Activated B cell treated with CpG ODN at 0.5 μM for 24 hours (primary cell): ENCODE data around the gene ALK. TPM values are rescaled to one million over a fixed set of nuclear protein-coding genes. Genes with fewer than 3 reads are reported as not detected.

Source experiments
- ATAC-seq: fragments of 200-7000 bp; cut with Tn5 transposase; one replicate; pipeline ENCODE4 v1.10.0; 2021; ENCODE audit warnings: low read depth, mild to moderate bottlenecking, moderate library complexity
- CTCF ChIA-PET: fragments of 350-600 bp; sonication (Branson Sonifier 250); formaldehyde crosslinking; loops from one replicate; lab custom pipeline; 2021; ENCODE audit warnings: antibody characterized with exemption; lab: Charles Lee
- POLR2A ChIA-PET: fragments of 350-600 bp; sonication (Branson Sonifier 250); formaldehyde crosslinking; loops from one replicate; lab custom pipeline; 2021; ENCODE audit warnings: antibody characterized with exemption; lab: Charles Lee
- DNase-seq: peaks from one replicate; pipeline ENCODE4 v3.0.0; 2022
- H3K27ac Mint-ChIP-seq: one replicate; pipeline ENCODE4 v1.8.0; 2020; ENCODE audit warnings: mixed read lengths
- H3K27me3 Mint-ChIP-seq: one replicate; pipeline ENCODE4 v1.8.0; 2021; ENCODE audit warnings: mixed read lengths
- H3K36me3 Mint-ChIP-seq: one replicate; pipeline ENCODE4 v1.8.0; 2021; ENCODE audit warnings: low read depth, mixed read lengths
- H3K4me1 Mint-ChIP-seq: one replicate; pipeline ENCODE4 v1.8.0; 2021; ENCODE audit warnings: mixed read lengths
- H3K4me3 Mint-ChIP-seq: one replicate; pipeline ENCODE4 v1.8.0; 2020; ENCODE audit warnings: mild to moderate bottlenecking, mixed read lengths
- H3K9me3 Mint-ChIP-seq: one replicate; pipeline ENCODE4 v1.8.0; 2020; ENCODE audit warnings: mixed read lengths
- CTCF ChIP-seq: fragments of 200-600 bp; IDR thresholded peaks from one replicate; pipeline ENCODE4 v1.8.0; 2022; ENCODE audit warnings: antibody characterized with exemption, mild to moderate bottlenecking
- intact Hi-C: fragments of 100-400 bp; cut with micrococcal nuclease; formaldehyde crosslinking; loops from one replicate; pipeline ENCODE4 v1.15.1; 2024
- total RNA-seq: library from RNA; stranded (reverse); gene quantifications from 2 replicates; pipeline ENCODE4 v1.2.3, GENCODE V29; 2022

The ALK gene
- total RNA-seq, 1 donor from 2014 or later: not detected

GRCh38 chr2:29475499-29475898 is 445.9 kb downstream of the ALK start:
- DNase-seq: no peak
- no peak for ATAC-seq
- intact Hi-C loops: no loop called here
- H3K4me3 Mint-ChIP-seq: no peak overlapping the region
- H3K36me3 Mint-ChIP-seq: no peaks in the 10 kb centered on the region
- ChIA-PET CTCF (no interaction called here), POLR2A (no interaction called here)
- no peaks in the 10 kb centered on the region for H3K4me1 Mint-ChIP-seq
- H3K27me3 Mint-ChIP-seq: no peaks in the 10 kb centered on the region
- TF ChIP-seq CTCF: no peak
- H3K27ac Mint-ChIP-seq: no peak overlapping the region
- H3K9me3 Mint-ChIP-seq: peaks cover 5% of the 10 kb centered on the region

GRCh38 chr2:29469961-29470360 is 451.4 kb downstream of the ALK start:
- no peaks in the 10 kb centered on the region for H3K4me1 Mint-ChIP-seq
- DNase-seq (no peak), ATAC-seq (no peak)
- H3K4me3 Mint-ChIP-seq: no peak overlapping the region
- TF ChIP-seq CTCF: no peak
- CTCF ChIA-PET: no interaction called here
- no peak overlapping the region for H3K27ac Mint-ChIP-seq
- intact Hi-C loops: no loop called here
- no peaks in the 10 kb centered on the region for H3K27me3 Mint-ChIP-seq
- peaks cover 20% of the 10 kb centered on the region for H3K9me3 Mint-ChIP-seq
- POLR2A ChIA-PET: no interaction called here
- H3K36me3 Mint-ChIP-seq: peaks cover 2% of the 10 kb centered on the region

GRCh38 chr2:29469516-29469915 is 451.9 kb downstream of the ALK start:
- H3K27me3 Mint-ChIP-seq: peaks cover 3% of the 10 kb centered on the region
- H3K27ac Mint-ChIP-seq: no peak overlapping the region
- ChIA-PET CTCF (no interaction called here), POLR2A (no interaction called here)
- no peak for DNase-seq
- H3K36me3 Mint-ChIP-seq: peaks cover 2% of the 10 kb centered on the region
- no peaks in the 10 kb centered on the region for H3K4me1 Mint-ChIP-seq
- no peak for TF ChIP-seq CTCF
- ATAC-seq: no peak
- H3K4me3 Mint-ChIP-seq: no peak overlapping the region
- intact Hi-C loops: no loop called here
- H3K9me3 Mint-ChIP-seq: peaks cover 20% of the 10 kb centered on the region

GRCh38 chr2:29463181-29463900 is 458.0 kb downstream of the ALK start:
- DNase-seq: no peak
- H3K36me3 Mint-ChIP-seq: no peaks in the 10 kb centered on the region
- no peaks in the 10 kb centered on the region for H3K4me1 Mint-ChIP-seq
- intact Hi-C loops: no loop called here
- CTCF ChIA-PET: no interaction called here
- H3K27ac Mint-ChIP-seq: no peak overlapping the region
- no peak for ATAC-seq
- peaks cover 8% of the 10 kb centered on the region for H3K27me3 Mint-ChIP-seq
- H3K9me3 Mint-ChIP-seq: no peaks in the 10 kb centered on the region
- no peak overlapping the region for H3K4me3 Mint-ChIP-seq
- POLR2A ChIA-PET: no interaction called here
- TF ChIP-seq CTCF: no peak

GRCh38 chr2:29462293-29462692 is 459.1 kb downstream of the ALK start:
- Mint-ChIP-seq H3K9me3 (no peaks in the 10 kb centered on the region), H3K4me3 (no peak overlapping the region), H3K4me1 (no peaks in the 10 kb centered on the region), H3K27me3 (peaks cover 9% of the 10 kb centered on the region), H3K36me3 (no peaks in the 10 kb centered on the region), H3K27ac (no peak overlapping the region)
- no peak for DNase-seq
- no peak for TF ChIP-seq CTCF
- ChIA-PET POLR2A (no interaction called here), CTCF (no interaction called here)
- intact Hi-C loops: no loop called here
- ATAC-seq: no peak
